Measurements from ENCODE around the gene HEATR5B. TPM values are rescaled to one million over a fixed set of nuclear protein-coding genes. Genes with fewer than 3 reads are reported as not detected.

The HEATR5B gene
- total RNA-seq, 1 experiment from 2014 or later, result 12.6 TPM

DNA sequence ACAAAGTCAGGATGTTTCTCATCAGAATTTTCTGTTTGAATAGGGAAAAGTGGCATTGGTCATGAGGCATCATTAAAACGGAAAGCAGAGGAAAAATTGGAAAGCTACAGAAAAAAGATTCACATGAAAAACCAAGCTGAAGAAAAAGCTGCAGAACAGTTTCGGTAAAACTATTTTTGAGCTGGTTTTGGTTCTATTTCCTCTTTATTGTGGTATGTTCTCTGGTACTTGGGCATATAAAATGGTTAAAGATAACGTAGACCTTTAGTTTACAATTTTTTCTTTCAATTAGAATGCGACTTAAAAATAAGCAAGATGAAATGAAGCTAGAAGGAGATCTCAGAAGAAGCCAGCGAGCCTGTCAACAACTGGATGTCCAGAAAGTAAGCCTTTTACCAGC is 7.7 kb upstream of the HEATR5B start (continued):
- TF ChIP-seq, protein P1, sequence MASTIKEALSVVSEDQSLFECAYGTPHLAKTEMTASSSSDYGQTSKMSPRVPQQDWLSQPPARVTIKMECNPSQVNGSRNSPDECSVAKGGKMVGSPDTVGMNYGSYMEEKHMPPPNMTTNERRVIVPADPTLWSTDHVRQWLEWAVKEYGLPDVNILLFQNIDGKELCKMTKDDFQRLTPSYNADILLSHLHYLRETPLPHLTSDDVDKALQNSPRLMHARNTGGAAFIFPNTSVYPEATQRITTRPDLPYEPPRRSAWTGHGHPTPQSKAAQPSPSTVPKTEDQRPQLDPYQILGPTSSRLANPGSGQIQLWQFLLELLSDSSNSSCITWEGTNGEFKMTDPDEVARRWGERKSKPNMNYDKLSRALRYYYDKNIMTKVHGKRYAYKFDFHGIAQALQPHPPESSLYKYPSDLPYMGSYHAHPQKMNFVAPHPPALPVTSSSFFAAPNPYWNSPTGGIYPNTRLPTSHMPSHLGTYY (CRISPR knock-in tag; IDR thresholded peaks at IDR 0.05), result no peak
- TF ChIP-seq, protein P2, sequence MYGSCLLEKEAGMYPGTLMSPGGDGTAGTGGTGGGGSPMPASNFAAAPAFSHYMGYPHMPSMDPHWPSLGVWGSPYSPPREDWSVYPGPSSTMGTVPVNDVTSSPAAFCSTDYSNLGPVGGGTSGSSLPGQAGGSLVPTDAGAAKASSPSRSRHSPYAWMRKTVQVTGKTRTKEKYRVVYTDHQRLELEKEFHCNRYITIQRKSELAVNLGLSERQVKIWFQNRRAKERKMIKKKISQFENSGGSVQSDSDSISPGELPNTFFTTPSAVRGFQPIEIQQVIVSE (CRISPR knock-in tag; IDR thresholded peaks at IDR 0.05; ENCODE audit: borderline replicate concordance), result no peak
- TF ChIP-seq, protein P3, sequence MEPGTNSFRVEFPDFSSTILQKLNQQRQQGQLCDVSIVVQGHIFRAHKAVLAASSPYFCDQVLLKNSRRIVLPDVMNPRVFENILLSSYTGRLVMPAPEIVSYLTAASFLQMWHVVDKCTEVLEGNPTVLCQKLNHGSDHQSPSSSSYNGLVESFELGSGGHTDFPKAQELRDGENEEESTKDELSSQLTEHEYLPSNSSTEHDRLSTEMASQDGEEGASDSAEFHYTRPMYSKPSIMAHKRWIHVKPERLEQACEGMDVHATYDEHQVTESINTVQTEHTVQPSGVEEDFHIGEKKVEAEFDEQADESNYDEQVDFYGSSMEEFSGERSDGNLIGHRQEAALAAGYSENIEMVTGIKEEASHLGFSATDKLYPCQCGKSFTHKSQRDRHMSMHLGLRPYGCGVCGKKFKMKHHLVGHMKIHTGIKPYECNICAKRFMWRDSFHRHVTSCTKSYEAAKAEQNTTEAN (CRISPR knock-in tag; IDR thresholded peaks at IDR 0.05), result no peak
- TF ChIP-seq, protein P4, sequence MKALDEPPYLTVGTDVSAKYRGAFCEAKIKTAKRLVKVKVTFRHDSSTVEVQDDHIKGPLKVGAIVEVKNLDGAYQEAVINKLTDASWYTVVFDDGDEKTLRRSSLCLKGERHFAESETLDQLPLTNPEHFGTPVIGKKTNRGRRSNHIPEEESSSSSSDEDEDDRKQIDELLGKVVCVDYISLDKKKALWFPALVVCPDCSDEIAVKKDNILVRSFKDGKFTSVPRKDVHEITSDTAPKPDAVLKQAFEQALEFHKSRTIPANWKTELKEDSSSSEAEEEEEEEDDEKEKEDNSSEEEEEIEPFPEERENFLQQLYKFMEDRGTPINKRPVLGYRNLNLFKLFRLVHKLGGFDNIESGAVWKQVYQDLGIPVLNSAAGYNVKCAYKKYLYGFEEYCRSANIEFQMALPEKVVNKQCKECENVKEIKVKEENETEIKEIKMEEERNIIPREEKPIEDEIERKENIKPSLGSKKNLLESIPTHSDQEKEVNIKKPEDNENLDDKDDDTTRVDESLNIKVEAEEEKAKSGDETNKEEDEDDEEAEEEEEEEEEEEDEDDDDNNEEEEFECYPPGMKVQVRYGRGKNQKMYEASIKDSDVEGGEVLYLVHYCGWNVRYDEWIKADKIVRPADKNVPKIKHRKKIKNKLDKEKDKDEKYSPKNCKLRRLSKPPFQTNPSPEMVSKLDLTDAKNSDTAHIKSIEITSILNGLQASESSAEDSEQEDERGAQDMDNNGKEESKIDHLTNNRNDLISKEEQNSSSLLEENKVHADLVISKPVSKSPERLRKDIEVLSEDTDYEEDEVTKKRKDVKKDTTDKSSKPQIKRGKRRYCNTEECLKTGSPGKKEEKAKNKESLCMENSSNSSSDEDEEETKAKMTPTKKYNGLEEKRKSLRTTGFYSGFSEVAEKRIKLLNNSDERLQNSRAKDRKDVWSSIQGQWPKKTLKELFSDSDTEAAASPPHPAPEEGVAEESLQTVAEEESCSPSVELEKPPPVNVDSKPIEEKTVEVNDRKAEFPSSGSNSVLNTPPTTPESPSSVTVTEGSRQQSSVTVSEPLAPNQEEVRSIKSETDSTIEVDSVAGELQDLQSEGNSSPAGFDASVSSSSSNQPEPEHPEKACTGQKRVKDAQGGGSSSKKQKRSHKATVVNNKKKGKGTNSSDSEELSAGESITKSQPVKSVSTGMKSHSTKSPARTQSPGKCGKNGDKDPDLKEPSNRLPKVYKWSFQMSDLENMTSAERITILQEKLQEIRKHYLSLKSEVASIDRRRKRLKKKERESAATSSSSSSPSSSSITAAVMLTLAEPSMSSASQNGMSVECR (CRISPR knock-in tag; IDR thresholded peaks at IDR 0.05; ENCODE audit: borderline replicate concordance), result no peak
- no peak for TF ChIP-seq EMX1 (CRISPR knock-in tag; IDR thresholded peaks at IDR 0.05)
- no peak for TF ChIP-seq KAT7 (CRISPR knock-in tag; IDR thresholded peaks at IDR 0.05; ENCODE audit: borderline replicate concordance)
- no peak for TF ChIP-seq JAZF1 (CRISPR knock-in tag; IDR thresholded peaks at IDR 0.05)
- TF ChIP-seq ESRRA (CRISPR knock-in tag; IDR thresholded peaks at IDR 0.05; ENCODE audit: borderline replicate concordance), result no peak
- TF ChIP-seq ZNF232 (CRISPR knock-in tag; IDR thresholded peaks at IDR 0.05), result no peak
- no peak for TF ChIP-seq NFE2L1 (CRISPR knock-in tag; IDR thresholded peaks at IDR 0.05)
- TF ChIP-seq, protein P5, sequence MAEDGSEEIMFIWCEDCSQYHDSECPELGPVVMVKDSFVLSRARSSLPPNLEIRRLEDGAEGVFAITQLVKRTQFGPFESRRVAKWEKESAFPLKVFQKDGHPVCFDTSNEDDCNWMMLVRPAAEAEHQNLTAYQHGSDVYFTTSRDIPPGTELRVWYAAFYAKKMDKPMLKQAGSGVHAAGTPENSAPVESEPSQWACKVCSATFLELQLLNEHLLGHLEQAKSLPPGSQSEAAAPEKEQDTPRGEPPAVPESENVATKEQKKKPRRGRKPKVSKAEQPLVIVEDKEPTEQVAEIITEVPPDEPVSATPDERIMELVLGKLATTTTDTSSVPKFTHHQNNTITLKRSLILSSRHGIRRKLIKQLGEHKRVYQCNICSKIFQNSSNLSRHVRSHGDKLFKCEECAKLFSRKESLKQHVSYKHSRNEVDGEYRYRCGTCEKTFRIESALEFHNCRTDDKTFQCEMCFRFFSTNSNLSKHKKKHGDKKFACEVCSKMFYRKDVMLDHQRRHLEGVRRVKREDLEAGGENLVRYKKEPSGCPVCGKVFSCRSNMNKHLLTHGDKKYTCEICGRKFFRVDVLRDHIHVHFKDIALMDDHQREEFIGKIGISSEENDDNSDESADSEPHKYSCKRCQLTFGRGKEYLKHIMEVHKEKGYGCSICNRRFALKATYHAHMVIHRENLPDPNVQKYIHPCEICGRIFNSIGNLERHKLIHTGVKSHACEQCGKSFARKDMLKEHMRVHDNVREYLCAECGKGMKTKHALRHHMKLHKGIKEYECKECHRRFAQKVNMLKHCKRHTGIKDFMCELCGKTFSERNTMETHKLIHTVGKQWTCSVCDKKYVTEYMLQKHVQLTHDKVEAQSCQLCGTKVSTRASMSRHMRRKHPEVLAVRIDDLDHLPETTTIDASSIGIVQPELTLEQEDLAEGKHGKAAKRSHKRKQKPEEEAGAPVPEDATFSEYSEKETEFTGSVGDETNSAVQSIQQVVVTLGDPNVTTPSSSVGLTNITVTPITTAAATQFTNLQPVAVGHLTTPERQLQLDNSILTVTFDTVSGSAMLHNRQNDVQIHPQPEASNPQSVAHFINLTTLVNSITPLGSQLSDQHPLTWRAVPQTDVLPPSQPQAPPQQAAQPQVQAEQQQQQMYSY (CRISPR knock-in tag; IDR thresholded peaks at IDR 0.05), result no peak
- no peak for TF ChIP-seq RELA (CRISPR knock-in tag; IDR thresholded peaks at IDR 0.05; ENCODE audit: borderline replicate concordance)

DNA sequence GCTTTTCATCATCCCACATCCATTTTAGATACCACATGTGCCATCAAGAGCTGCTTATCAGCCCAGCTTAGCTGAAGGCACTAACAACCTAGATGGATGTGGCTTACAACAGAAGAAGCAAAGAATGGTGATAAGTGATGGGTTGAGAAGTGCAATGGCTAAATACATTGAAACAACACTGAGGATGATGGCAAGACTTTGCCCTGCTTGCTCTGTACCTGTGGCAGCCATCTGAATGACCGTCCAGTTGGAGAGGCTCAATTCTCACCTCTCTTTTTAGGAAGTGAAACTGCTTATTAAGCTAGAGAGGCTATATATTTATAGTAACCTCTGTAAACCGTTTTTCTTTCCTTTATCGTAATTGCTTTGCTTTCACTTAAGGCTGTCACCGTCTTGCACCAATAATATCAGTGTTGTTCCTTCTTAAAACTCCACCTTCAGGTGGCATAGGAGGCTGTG is 5.9 kb upstream of the HEATR5B start:
- DNase-seq (ENCODE audit: low spot score) (no peak), ATAC-seq (no peak)
- Mint-ChIP-seq H3K27ac (no peak overlapping the region), H3K36me3 (no peaks in the 10 kb centered on the region), H3K4me3 (no peak overlapping the region), H3K4me1 (no peaks in the 10 kb centered on the region), H3K27me3 (ENCODE audit: low read depth) (no peaks in the 10 kb centered on the region), H3K9me3 (no peaks in the 10 kb centered on the region)
- CTCF ChIA-PET, result no interaction called here
- POLR2A ChIA-PET, result no interaction called here
- TF ChIP-seq, protein P6, sequence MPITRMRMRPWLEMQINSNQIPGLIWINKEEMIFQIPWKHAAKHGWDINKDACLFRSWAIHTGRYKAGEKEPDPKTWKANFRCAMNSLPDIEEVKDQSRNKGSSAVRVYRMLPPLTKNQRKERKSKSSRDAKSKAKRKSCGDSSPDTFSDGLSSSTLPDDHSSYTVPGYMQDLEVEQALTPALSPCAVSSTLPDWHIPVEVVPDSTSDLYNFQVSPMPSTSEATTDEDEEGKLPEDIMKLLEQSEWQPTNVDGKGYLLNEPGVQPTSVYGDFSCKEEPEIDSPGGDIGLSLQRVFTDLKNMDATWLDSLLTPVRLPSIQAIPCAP (CRISPR knock-in tag; IDR thresholded peaks at IDR 0.05), result no peak
- TF ChIP-seq FOXJ3 (CRISPR knock-in tag; IDR thresholded peaks at IDR 0.05; ENCODE audit: borderline replicate concordance) (no peak), JAZF1 (CRISPR knock-in tag; IDR thresholded peaks at IDR 0.05) (no peak), RELA (CRISPR knock-in tag; IDR thresholded peaks at IDR 0.05; ENCODE audit: borderline replicate concordance) (no peak), FOXK1 (CRISPR knock-in tag; IDR thresholded peaks at IDR 0.05) (no peak), SMAD4 (CRISPR knock-in tag; IDR thresholded peaks at IDR 0.05) (no peak), NR1H2 (CRISPR knock-in tag; IDR thresholded peaks at IDR 0.05) (no peak), ZNF396 (CRISPR knock-in tag; IDR thresholded peaks at IDR 0.05; ENCODE audit: borderline replicate concordance) (no peak), ATF1 (CRISPR knock-in tag; IDR thresholded peaks at IDR 0.05) (no peak)
- TF ChIP-seq, protein P7, sequence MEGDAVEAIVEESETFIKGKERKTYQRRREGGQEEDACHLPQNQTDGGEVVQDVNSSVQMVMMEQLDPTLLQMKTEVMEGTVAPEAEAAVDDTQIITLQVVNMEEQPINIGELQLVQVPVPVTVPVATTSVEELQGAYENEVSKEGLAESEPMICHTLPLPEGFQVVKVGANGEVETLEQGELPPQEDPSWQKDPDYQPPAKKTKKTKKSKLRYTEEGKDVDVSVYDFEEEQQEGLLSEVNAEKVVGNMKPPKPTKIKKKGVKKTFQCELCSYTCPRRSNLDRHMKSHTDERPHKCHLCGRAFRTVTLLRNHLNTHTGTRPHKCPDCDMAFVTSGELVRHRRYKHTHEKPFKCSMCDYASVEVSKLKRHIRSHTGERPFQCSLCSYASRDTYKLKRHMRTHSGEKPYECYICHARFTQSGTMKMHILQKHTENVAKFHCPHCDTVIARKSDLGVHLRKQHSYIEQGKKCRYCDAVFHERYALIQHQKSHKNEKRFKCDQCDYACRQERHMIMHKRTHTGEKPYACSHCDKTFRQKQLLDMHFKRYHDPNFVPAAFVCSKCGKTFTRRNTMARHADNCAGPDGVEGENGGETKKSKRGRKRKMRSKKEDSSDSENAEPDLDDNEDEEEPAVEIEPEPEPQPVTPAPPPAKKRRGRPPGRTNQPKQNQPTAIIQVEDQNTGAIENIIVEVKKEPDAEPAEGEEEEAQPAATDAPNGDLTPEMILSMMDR (IDR thresholded peaks at IDR 0.05), result no peak
- TF ChIP-seq, protein P8, sequence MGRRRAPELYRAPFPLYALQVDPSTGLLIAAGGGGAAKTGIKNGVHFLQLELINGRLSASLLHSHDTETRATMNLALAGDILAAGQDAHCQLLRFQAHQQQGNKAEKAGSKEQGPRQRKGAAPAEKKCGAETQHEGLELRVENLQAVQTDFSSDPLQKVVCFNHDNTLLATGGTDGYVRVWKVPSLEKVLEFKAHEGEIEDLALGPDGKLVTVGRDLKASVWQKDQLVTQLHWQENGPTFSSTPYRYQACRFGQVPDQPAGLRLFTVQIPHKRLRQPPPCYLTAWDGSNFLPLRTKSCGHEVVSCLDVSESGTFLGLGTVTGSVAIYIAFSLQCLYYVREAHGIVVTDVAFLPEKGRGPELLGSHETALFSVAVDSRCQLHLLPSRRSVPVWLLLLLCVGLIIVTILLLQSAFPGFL (CRISPR knock-in tag; IDR thresholded peaks at IDR 0.05; ENCODE audit: borderline replicate concordance), result no peak

Data from WTC11 (cell line).